Fibroblast of skin of abdomen (primary cell): ENCODE data around the gene CHRNB1.

ENCODE experiments used
- DNase-seq: peaks from one replicate; pipeline ENCODE4 v3.0.0-alpha.2; 2013

CHRNB1 gene

DNA sequence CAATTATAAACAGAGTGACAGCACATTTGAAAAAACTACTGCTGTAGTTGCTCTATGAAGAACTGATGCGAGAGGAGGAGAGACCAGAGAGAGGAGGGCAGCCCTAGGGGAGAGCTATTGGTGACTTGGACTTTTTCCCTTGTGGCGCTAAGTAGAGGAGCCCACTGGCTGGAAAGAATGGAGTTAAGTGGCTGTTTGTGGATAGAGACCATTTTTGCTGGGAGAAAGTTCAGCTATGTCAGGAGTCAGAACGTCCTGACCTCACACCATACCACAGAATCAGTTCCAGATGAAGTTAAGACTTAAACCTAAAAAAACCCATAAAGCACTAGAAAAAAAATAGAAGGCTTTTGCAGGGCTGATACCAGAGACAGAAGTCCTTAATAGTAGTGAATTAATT is 41.3 kb downstream of the CHRNB1 start:
- peak; percentile 22 for DNase-seq

DNA sequence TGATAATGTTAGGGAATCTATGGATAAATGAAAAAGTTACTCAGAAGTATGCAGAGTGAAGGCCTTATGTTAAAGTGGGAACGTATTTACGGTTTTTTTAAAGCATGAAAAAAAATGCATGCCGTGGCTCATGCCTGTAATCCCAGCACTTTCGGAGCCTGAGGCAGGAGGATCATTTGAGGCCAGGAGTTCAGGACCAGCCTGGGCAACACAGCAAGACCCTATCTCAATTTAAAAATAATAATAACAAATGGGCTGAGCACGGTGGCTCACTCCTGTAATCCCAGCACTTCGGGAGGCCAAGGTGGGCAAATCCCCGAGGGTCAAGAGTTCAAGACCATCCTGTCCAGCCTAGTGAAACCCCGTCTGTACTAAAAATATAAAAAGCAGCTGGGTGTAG is 45.3 kb downstream of the CHRNB1 start:
- DNase-seq, result no peak

DNA sequence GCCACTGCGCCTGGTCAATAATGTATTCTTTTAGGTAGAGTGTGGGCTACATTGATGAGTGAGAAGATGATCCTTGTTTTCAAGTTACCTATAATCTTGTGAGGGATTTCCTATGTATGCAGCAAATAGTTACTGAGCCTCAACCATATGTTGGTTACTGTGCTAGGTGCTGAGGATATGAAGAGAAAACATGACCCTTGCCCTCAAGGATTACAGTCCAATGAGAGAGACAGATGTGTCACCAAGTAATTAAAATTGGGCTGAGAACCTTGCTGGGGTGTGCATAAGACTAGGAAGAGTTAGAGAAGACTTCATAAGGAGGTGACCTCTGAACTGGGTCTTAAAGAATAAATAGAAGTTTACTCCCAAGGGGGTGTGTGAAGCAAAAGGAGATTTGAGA is 46.7 kb downstream of the CHRNB1 start:
- no peak for DNase-seq

DNA sequence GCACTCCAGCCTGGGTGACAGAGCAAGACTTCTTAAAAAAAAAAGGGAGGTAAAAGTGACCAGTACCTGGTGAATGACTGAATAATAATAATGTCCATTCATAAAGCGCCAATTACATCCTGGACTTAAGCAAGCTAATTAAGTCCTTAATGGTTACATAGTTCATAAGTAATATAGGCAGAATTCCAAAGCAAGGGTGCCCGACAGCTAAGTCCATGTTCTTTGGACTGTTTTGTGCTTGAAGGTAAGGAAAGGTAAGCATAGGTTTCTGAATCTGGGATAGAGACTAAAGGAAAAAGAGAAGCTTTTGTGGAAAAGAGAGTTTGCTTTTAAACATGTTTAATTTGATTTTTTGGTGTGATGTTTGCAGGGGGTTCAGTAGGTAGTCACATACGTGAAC is 49.1 kb downstream of the CHRNB1 start:
- no peak for DNase-seq

DNA sequence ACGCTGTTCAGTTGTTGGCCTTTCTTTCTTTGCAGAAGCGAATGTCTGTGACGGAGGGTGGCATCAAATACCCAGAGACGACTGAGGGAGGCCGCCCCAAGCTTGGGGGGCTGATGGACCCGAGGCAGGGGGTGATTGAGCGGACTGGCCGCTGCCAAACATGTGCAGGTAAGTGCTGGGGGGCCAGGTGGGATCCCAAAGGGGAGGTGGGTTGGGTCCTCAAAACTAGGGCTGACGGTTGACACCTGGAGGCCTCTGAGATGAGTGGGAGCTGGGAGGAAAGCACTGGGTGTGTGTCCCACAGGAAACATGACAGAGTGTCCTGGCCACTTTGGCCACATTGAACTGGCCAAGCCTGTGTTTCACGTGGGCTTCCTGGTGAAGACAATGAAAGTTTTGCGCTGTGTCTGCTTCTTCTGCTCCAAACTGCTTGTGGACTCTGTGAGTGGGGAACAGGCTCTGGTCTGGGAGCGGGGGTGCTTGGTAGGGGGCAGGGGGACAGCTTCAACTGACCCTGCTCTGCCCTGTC is 51.1 kb downstream of the CHRNB1 start:
- DNase-seq, result no peak

DNA sequence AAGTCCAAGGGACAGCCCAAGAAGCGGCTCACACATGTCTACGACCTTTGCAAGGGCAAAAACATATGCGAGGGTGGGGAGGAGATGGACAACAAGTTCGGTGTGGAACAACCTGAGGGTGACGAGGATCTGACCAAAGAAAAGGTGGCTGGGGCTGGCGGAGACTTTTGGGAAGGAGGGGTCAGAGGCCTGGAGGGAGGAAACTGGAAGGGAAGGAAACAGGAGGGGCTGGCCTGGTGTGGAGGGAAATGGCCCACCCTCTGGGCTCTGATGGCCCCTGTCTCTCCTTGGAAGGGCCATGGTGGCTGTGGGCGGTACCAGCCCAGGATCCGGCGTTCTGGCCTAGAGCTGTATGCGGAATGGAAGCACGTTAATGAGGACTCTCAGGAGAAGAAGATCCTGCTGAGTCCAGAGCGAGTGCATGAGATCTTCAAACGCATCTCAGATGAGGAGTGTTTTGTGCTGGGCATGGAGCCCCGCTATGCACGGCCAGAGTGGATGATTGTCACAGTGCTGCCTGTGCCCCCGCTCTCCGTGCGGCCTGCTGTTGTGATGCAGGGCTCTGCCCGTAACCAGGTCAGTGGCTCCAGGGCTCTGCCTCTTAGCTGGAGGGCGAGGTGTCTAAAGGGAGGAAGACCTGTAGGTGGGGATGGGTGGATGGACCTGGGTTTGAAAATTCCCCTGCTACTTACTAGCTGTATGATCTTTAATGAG is 51.8 kb downstream of the CHRNB1 start:
- no peak for DNase-seq

DNA sequence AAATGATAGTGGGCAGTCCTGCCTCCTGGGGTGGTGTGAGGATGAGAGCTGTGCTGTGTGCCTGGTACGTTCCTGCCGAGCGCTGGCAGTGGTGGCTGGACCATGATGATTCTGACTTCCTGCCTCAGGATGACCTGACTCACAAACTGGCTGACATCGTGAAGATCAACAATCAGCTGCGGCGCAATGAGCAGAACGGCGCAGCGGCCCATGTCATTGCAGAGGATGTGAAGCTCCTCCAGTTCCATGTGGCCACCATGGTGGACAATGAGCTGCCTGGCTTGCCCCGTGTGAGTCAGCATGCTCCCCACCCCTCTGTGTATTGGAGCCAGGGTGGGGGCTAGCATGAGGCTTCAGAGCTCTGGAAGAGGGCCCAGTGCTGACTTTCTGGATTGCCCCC is 52.4 kb downstream of the CHRNB1 start:
- DNase-seq, result no peak

DNA sequence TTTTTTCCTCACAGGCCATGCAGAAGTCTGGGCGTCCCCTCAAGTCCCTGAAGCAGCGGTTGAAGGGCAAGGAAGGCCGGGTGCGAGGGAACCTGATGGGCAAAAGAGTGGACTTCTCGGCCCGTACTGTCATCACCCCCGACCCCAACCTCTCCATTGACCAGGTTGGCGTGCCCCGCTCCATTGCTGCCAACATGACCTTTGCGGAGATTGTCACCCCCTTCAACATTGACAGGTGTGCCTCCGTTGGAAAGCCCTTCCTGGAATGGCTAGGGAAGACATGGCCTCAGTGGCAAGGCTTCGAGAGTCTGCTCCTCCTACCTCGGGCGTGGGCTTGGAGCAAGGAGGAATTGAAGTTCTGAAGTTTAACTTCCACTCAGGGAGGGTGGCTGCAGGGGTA is 52.8 kb downstream of the CHRNB1 start:
- DNase-seq, result no peak

DNA sequence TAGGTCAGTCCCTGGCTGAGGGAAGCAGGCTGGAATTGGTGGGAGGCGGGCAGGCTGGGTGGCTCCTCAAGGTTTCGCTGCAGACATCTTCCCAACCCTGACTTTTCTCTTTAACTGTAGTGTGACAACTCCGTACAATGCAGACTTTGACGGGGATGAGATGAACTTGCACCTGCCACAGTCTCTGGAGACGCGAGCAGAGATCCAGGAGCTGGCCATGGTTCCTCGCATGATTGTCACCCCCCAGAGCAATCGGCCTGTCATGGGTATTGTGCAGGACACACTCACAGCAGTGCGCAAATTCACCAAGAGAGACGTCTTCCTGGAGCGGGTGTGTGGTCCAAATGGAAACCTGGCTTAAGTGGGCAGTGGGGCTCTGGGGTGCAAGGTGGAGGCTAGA is 54.3 kb downstream of the CHRNB1 start:
- DNase-seq, result no peak

DNA sequence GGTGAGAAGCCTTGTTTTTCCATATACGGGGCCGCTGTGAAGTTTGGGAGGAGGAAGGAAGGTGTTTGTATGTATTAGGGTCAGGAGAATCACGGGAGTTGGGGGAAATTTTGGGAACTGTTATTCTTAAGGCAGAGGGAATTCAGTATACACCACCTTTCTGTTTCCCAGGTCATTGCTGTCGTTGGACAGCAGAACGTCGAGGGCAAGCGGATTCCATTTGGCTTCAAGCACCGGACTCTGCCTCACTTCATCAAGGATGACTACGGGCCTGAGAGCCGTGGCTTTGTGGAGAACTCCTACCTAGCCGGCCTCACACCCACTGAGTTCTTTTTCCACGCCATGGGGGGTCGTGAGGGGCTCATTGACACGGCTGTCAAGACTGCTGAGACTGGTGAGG is 56.9 kb downstream of the CHRNB1 start:
- no peak for DNase-seq

DNA sequence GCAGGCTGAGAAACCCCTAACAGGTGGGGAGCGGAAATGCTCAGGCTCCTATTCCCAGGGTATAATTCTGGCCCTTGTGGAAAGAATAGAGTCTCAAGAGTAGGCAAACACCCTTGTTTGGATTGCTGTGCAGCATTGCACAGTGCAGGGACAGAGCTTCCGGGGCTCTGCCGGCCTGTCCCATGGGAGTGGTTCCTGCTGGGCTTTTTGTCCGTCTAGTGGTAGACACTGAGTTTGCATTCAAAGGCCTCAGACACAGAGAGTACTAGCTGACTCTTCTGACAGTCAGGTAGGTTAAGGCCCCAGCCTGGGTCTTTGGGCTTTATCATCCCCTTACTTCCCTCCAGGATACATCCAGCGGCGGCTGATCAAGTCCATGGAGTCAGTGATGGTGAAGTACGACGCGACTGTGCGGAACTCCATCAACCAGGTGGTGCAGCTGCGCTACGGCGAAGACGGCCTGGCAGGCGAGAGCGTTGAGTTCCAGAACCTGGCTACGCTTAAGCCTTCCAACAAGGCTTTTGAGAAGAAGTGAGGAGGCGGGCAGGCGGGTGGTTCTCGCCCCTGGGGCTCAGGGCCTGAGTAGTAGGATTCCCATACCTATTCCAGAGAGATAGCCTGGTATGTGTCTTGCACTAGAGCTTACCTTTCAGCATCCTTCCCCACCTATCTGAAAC is 57.4 kb downstream of the CHRNB1 start:
- DNase-seq, result no peak

DNA sequence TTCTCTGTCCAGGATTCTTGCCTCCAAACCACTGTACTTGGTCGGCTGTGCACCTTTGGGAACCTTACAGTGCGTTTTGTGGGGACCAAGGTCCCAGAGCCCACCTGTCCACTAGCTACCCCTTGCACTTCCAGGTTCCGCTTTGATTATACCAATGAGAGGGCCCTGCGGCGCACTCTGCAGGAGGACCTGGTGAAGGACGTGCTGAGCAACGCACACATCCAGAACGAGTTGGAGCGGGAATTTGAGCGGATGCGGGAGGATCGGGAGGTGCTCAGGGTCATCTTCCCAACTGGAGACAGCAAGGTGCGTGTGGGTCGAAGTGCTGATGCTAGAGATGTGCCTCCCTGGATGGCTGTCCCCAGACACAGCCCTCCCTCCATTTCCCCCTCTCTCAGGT is 58.1 kb downstream of the CHRNB1 start:
- DNase-seq, result no peak

DNA sequence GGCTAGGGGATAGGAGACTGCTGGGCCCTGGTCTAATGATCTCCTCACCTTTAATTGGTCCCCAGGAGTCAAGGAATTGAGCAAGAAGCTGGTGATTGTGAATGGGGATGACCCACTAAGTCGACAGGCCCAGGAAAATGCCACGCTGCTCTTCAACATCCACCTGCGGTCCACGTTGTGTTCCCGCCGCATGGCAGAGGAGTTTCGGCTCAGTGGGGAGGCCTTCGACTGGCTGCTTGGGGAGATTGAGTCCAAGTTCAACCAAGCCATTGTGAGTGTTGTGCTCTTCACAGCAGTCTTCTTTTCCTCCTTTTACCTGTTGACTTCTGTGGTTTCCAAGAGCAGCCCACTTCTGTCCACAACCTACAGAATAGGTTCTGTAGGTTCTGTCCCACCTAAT is 58.7 kb downstream of the CHRNB1 start:
- DNase-seq, result no peak
